HCT116 (cell line): ENCODE measurements around the gene EMC10. TPM values are rescaled to one million over a fixed set of nuclear protein-coding genes. Genes with fewer than 3 reads are reported as not detected.

Experiments used
- ATAC-seq: fragments of 200-7000 bp; cut with Tn5 transposase; 2 replicates; pipeline ENCODE4 v1.9.1; 2020; ENCODE audit warnings: mild to moderate bottlenecking, moderate library complexity
- BruUV-seq: library from RNA; stranded (reverse); fragments of 400-500 nt; replicated peaks from 2 replicates; lab custom pipeline; 2021; lab: Mats Ljungman, UMichigan
- CTCF ChIA-PET: fragments of 300-600 bp; sonication (Branson Sonifier 250); formaldehyde crosslinking; loops from one replicate; lab custom pipeline; 2021; ENCODE audit warnings: antibody characterized with exemption; lab: Charles Lee
- POLR2A ChIA-PET: fragments of 300-600, 350-600 bp; sonication (Branson Sonifier 250); formaldehyde crosslinking; loops from one replicate; lab custom pipeline; 2021; ENCODE audit warnings: antibody characterized with exemption; lab: Charles Lee
- RAD21 ChIA-PET, 2 experiments: fragments of 300-600 bp; sonication (Branson Sonifier 250); formaldehyde crosslinking; loops; one replicate each; lab custom pipeline; 2023; ENCODE audit warnings: low total read pairs in 2 of 2; ENCODE audit not compliant: uncharacterized antibody in 2 of 2, unreplicated experiment in 2 of 2, low non-redundant PET in 1 of 2; lab: Charles Lee
- DNase-seq: peaks from one replicate; pipeline ENCODE4 v3.0.0-alpha.2; 2010; ENCODE audit warnings: low read depth, low spot score
- H2AFZ ChIP-seq: fragments of 200-600 bp; shearing (Covaris generic), sonication (generic); 2 replicates; pipeline ENCODE4 v1.6.1; 2017; ENCODE audit warnings: low read depth, mixed run types, mixed read lengths, antibody characterized with exemption, low read length; ENCODE audit not compliant: poor library complexity, severe bottlenecking
- H3K27ac ChIP-seq: 2 replicates; pipeline ENCODE4 v1.5.1; 2012; ENCODE audit warnings: low read depth, low read length
- H3K27me3 ChIP-seq: fragments of 200-600 bp; sonication (generic); 2 replicates; pipeline ENCODE4 v1.6.1; 2016; ENCODE audit warnings: mixed run types, low read length, mixed read lengths; ENCODE audit not compliant: insufficient read depth
- H3K36me3 ChIP-seq, 2 experiments: fragments of 200-500 bp in 1 of 2; fragments of 200-600 bp in 1 of 2; sonication (Bioruptor generic) in 1 of 2; sonication (generic) in 1 of 2; 2 replicates each; pipeline versions ENCODE4 v1.5.1 to v1.6.1; 2014 to 2016; ENCODE audit warnings: low read length in 2 of 2, inconsistent platforms in 1 of 2, mixed read lengths in 1 of 2, mixed run types in 1 of 2; ENCODE audit not compliant: insufficient read depth in 2 of 2, control insufficient read depth in 1 of 2
- H3K4me1 ChIP-seq, 2 experiments: fragments of 200-600 bp in 1 of 2; sonication (generic) in 1 of 2; 2 replicates each; pipeline versions ENCODE4 v1.5.1 to v1.6.1; 2012 to 2017; ENCODE audit warnings: low read length in 2 of 2, inconsistent platforms in 1 of 2, mild to moderate bottlenecking in 1 of 2, mixed read lengths in 1 of 2, mixed run types in 1 of 2, moderate library complexity in 1 of 2; ENCODE audit not compliant: insufficient read depth in 2 of 2, control insufficient read depth in 1 of 2
- H3K4me2 ChIP-seq: fragments of 200-600 bp; sonication (generic); 2 replicates; pipeline ENCODE4 v1.6.1; 2017; ENCODE audit warnings: mixed run types, low read length, mixed read lengths
- H3K4me3 ChIP-seq, 2 experiments: fragments of 200-600 bp in 1 of 2; sonication (generic) in 1 of 2; replicated peaks in 1 of 2; 2 replicates each; pipeline ENCODE4 v1.5.1; 2011 to 2016; ENCODE audit warnings: low read length in 2 of 2, control low read depth in 1 of 2, low read depth in 1 of 2, mild to moderate bottlenecking in 1 of 2, mixed read lengths in 1 of 2, mixed run types in 1 of 2
- H3K79me2 ChIP-seq: fragments of 200-600 bp; sonication (generic); 2 replicates; pipeline ENCODE4 v1.6.1; 2017; ENCODE audit warnings: mild to moderate bottlenecking, mixed run types, low read length, moderate library complexity, mixed read lengths; ENCODE audit not compliant: insufficient read depth
- H3K9ac ChIP-seq: fragments of 200-600 bp; sonication (generic); 2 replicates; pipeline ENCODE4 v1.6.1; 2016; ENCODE audit warnings: low read length, mixed read lengths
- H3K9me2 ChIP-seq: fragments of 200-600 bp; sonication (generic), shearing (Covaris generic); 2 replicates; pipeline ENCODE4 v1.6.1; 2017; ENCODE audit warnings: mixed run types, mild to moderate bottlenecking, moderate library complexity; ENCODE audit not compliant: insufficient read depth
- H3K9me3 ChIP-seq, 2 experiments: fragments of 200-500 bp in 1 of 2; fragments of 200-600 bp in 1 of 2; sonication (Bioruptor generic) in 1 of 2; sonication (generic) in 1 of 2; 2 replicates each; pipeline ENCODE4 v1.6.1; 2014 to 2017; ENCODE audit warnings: low read length in 2 of 2, mixed read lengths in 2 of 2, inconsistent platforms in 1 of 2, low read depth in 1 of 2, mild to moderate bottlenecking in 1 of 2, mixed run types in 1 of 2, moderate library complexity in 1 of 2; ENCODE audit not compliant: control insufficient read depth in 1 of 2, insufficient read depth in 1 of 2
- H4K20me1 ChIP-seq: fragments of 200-600 bp; sonication (generic), shearing (Covaris generic); 2 replicates; pipeline ENCODE4 v1.6.1; 2017; ENCODE audit warnings: mixed run types, mild to moderate bottlenecking, moderate library complexity; ENCODE audit not compliant: insufficient read depth
- ATF3 ChIP-seq: IDR thresholded peaks from 2 replicates; pipeline ENCODE4 v1.6.1; 2012
- CBX3 ChIP-seq: IDR thresholded peaks from 2 replicates; pipeline ENCODE4 v1.6.1; 2012; ENCODE audit warnings: low read depth
- CEBPB ChIP-seq: IDR thresholded peaks from 2 replicates; pipeline ENCODE4 v1.6.1; 2012; ENCODE audit warnings: low read depth
- EGR1 ChIP-seq: IDR thresholded peaks from 2 replicates; pipeline ENCODE4 v1.6.1; 2012; ENCODE audit warnings: low read depth
- ELF1 ChIP-seq: IDR thresholded peaks from 2 replicates; pipeline ENCODE4 v1.6.1; 2012; ENCODE audit warnings: low read depth, borderline replicate concordance
- EZH2 ChIP-seq: fragments of 200-600 bp; sonication (generic); IDR thresholded peaks from 2 replicates; pipeline ENCODE4 v1.6.1; 2017; ENCODE audit warnings: antibody characterized with exemption, mixed run types
- EZH2phosphoT487 ChIP-seq: fragments of 200-600 bp; IDR thresholded peaks from 2 replicates; pipeline ENCODE4 v1.6.1; 2018; ENCODE audit warnings: antibody characterized with exemption, borderline replicate concordance
- FOSL1 ChIP-seq: IDR thresholded peaks from 2 replicates; pipeline ENCODE4 v1.6.1; 2012; ENCODE audit warnings: low read depth
- JUND ChIP-seq: IDR thresholded peaks from 2 replicates; pipeline ENCODE4 v1.6.1; 2012
- MAX ChIP-seq: IDR thresholded peaks from 2 replicates; pipeline ENCODE4 v1.6.1; 2012
- POLR2AphosphoS5 ChIP-seq: IDR thresholded peaks from 2 replicates; pipeline ENCODE4 v1.6.1; 2011; ENCODE audit warnings: mild to moderate bottlenecking, low read depth, low read length, moderate library complexity
- RAD21 ChIP-seq: IDR thresholded peaks from 2 replicates; pipeline ENCODE4 v1.6.1; 2012; ENCODE audit warnings: low read depth, mild to moderate bottlenecking
- SIN3A ChIP-seq: IDR thresholded peaks from 2 replicates; pipeline ENCODE4 v1.6.1; 2012; ENCODE audit warnings: low read depth
- SRF ChIP-seq: IDR thresholded peaks from 2 replicates; pipeline ENCODE4 v1.6.1; 2012; ENCODE audit warnings: low read depth
- TCF7L2 ChIP-seq: IDR thresholded peaks from 2 replicates; pipeline ENCODE4 v1.7.0; 2011; ENCODE audit warnings: borderline replicate concordance, inconsistent platforms; ENCODE audit not compliant: insufficient read depth, insufficient read length; ENCODE audit errors: extremely low read depth
- YY1 ChIP-seq: IDR thresholded peaks from 2 replicates; pipeline ENCODE4 v1.6.1; 2011; ENCODE audit warnings: low read length, low read depth, moderate library complexity, mild to moderate bottlenecking; ENCODE audit not compliant: insufficient replicate concordance; ENCODE audit errors: extremely low read depth
- ZFX ChIP-seq: fragments of 450-650 bp; IDR thresholded peaks from 2 replicates; pipeline ENCODE4 v1.6.1; 2017
- ZNF274 ChIP-seq: fragments of 200-500 bp; sonication (Bioruptor generic); IDR thresholded peaks from 2 replicates; pipeline ENCODE4 v1.6.1; 2014; ENCODE audit warnings: mild to moderate bottlenecking, low read depth, low read length, inconsistent platforms
- intact Hi-C: fragments of 100-400 bp; cut with micrococcal nuclease; formaldehyde crosslinking; loops from 2 replicates; pipeline ENCODE4 v1.10.0; 2022
- total RNA-seq: library from RNA; stranded (reverse); gene quantifications from one replicate; pipeline ENCODE4 v1.2.1, GENCODE V29; 2021; ENCODE audit not compliant: unreplicated experiment
- TF ChIP-seq, protein P1 (sequence below), 3 experiments: fragments of 200-600 bp in 1 of 3; sonication (generic) in 1 of 3; IDR thresholded peaks in 2 of 3; conservative IDR thresholded peaks in 1 of 3; 2 replicates each; pipeline ENCODE4 v1.5.1; 2012 to 2017; ENCODE audit warnings: low read depth in 2 of 3, low read length in 2 of 3, antibody characterized with exemption in 1 of 3, borderline replicate concordance in 1 of 3, control low read depth in 1 of 3, mild to moderate bottlenecking in 1 of 3, mixed read lengths in 1 of 3, mixed run types in 1 of 3, moderate library complexity in 1 of 3; ENCODE audit not compliant: insufficient read depth in 1 of 3
- TF ChIP-seq, protein P2 (sequence below): IDR thresholded peaks from 2 replicates; pipeline ENCODE4 v1.6.1; 2012; ENCODE audit warnings: low read depth

EMC10 gene
- total RNA-seq, 1 experiment from 2014 or later = 92.4 TPM

GRCh38 chr19:50465000-50465399 is 11.3 kb upstream of the EMC10 start:
- DNase-seq (no peak), ATAC-seq (no peak)
- POLR2A ChIA-PET = no interaction called here
- RAD21 ChIA-PET = no interaction called here
- Histone ChIP-seq H3K27ac (no peak overlapping the region), H3K36me3 (no peaks in the 10 kb centered on the region), H3K9me3 (no peaks in the 10 kb centered on the region), H3K9ac (no peak overlapping the region), H3K27me3 (no peaks in the 10 kb centered on the region), H3K79me2 (no peaks in the 10 kb centered on the region), H3K4me3 (no peak overlapping the region), H4K20me1 (no peaks in the 10 kb centered on the region), H3K9me2 (no peaks in the 10 kb centered on the region), H3K4me2 (no peak overlapping the region), H3K4me1 (peaks cover 19 to 44% of the 10 kb centered on the region in 2 experiments), H2AFZ (no peak overlapping the region)
- no peak for TF ChIP-seq ATF3
- no peak for TF ChIP-seq SIN3A
- no peak for TF ChIP-seq EZH2phosphoT487
- TF ChIP-seq TCF7L2 = no peak
- no peak for TF ChIP-seq EGR1
- TF ChIP-seq YY1 = no peak
- TF ChIP-seq FOSL1 = no peak
- no peak for TF ChIP-seq ELF1
- no peak for TF ChIP-seq JUND
- no peak for TF ChIP-seq POLR2AphosphoS5
- no peak for TF ChIP-seq RAD21
- TF ChIP-seq ZNF274 = no peak
- no peak for TF ChIP-seq CEBPB
- no peak for TF ChIP-seq MAX
- TF ChIP-seq, protein P1, sequence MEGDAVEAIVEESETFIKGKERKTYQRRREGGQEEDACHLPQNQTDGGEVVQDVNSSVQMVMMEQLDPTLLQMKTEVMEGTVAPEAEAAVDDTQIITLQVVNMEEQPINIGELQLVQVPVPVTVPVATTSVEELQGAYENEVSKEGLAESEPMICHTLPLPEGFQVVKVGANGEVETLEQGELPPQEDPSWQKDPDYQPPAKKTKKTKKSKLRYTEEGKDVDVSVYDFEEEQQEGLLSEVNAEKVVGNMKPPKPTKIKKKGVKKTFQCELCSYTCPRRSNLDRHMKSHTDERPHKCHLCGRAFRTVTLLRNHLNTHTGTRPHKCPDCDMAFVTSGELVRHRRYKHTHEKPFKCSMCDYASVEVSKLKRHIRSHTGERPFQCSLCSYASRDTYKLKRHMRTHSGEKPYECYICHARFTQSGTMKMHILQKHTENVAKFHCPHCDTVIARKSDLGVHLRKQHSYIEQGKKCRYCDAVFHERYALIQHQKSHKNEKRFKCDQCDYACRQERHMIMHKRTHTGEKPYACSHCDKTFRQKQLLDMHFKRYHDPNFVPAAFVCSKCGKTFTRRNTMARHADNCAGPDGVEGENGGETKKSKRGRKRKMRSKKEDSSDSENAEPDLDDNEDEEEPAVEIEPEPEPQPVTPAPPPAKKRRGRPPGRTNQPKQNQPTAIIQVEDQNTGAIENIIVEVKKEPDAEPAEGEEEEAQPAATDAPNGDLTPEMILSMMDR (IDR thresholded peaks at IDR 0.05 in 2 of 3, conservative IDR thresholded peaks at IDR 0.05 in 1 of 3; ENCODE audit: borderline replicate concordance in 1 of 3, insufficient read depth in 1 of 3, low read depth in 2 of 3, low read length in 2 of 3) = no peak
- no peak for TF ChIP-seq SRF
- no peak for TF ChIP-seq ZFX
- TF ChIP-seq, protein P2, sequence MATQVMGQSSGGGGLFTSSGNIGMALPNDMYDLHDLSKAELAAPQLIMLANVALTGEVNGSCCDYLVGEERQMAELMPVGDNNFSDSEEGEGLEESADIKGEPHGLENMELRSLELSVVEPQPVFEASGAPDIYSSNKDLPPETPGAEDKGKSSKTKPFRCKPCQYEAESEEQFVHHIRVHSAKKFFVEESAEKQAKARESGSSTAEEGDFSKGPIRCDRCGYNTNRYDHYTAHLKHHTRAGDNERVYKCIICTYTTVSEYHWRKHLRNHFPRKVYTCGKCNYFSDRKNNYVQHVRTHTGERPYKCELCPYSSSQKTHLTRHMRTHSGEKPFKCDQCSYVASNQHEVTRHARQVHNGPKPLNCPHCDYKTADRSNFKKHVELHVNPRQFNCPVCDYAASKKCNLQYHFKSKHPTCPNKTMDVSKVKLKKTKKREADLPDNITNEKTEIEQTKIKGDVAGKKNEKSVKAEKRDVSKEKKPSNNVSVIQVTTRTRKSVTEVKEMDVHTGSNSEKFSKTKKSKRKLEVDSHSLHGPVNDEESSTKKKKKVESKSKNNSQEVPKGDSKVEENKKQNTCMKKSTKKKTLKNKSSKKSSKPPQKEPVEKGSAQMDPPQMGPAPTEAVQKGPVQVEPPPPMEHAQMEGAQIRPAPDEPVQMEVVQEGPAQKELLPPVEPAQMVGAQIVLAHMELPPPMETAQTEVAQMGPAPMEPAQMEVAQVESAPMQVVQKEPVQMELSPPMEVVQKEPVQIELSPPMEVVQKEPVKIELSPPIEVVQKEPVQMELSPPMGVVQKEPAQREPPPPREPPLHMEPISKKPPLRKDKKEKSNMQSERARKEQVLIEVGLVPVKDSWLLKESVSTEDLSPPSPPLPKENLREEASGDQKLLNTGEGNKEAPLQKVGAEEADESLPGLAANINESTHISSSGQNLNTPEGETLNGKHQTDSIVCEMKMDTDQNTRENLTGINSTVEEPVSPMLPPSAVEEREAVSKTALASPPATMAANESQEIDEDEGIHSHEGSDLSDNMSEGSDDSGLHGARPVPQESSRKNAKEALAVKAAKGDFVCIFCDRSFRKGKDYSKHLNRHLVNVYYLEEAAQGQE = no peak
- no peak for TF ChIP-seq EZH2
- TF ChIP-seq CBX3 = no peak
- intact Hi-C loops = no loop called here
- BruUV-seq = no TSS peak
- CTCF ChIA-PET = interaction anchor here (0.6 to 1.7 kb wide), 3 partner anchors 10 to 104 kb away, joined by 3 to 6 read pairs (median 3); no protein-coding TSS in a partner anchor
